Measurements from ENCODE around the gene TCFL5. TPM values are rescaled to one million over a fixed set of nuclear protein-coding genes. Genes with fewer than 3 reads are reported as not detected.

Gene TCFL5
- total RNA-seq, 4 donors from 2014 or later: 12.0 to 28.9 (median 13.8) TPM

DNA sequence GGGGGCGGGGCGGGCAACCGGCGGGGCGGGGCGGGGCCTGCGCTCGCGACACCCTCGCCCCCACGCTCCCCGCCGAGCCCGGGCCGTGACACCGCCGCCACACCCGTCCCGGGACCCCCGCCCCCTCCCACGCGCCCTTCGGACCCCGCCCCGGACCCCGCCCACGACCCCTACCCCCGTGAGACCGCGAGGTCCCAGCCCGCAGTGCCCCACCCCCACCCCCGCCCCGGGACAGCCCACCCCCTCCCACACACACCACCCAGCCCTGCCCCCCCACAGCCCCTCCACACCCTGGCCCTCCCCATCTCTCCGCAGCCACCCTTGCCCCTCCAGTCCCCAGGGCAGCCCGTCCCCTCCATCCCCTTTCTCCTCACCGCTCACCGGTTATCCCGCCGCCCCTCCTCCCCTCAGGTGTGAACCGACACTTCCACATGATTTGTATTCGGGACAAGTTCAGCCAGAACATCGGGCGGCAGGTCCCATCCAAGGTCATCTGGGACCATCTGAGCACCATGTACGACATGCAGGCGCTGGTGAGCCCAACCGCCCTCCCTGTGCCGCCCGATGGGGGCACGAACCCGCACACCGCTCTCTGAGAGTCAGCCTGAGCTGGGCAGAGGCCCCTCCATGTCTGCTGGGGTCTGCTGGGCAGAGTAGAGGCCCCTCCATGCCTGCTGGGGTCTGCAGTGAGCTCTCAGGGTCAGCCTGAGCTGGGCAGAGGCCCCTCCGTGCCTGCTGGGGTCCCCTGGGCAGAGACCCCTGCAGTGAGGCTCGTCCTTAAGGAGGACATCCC lies 64.7 kb downstream of the TCFL5 start:
- peak overlapping the region; percentile 53 to 94 (median 92) for H3K27ac ChIP-seq
- no peak for ATAC-seq
- no CpG with 5 or more reads among the region's 53 CpGs for WGBS, 2 donors (ENCODE audit: low coverage in 1 of 2)

GRCh38 chr20:62795023-62795761 lies 66.4 kb downstream of the TCFL5 start:
- peak overlapping the region; percentile 56 to 91 for H3K4me3 ChIP-seq
- no peak for ATAC-seq
- TF ChIP-seq POLR2AphosphoS5 (IDR thresholded peaks at IDR 0.05): no peak
- TF ChIP-seq POLR2A (IDR thresholded peaks at IDR 0.05): peak in 1 of 2 donors; percentile 32
- TF ChIP-seq CTCF (IDR thresholded peaks at IDR 0.05): no peak
- TF ChIP-seq EP300 (IDR thresholded peaks at IDR 0.05): no peak
- WGBS, 2 donors (ENCODE audit: low coverage in 1 of 2): 0% methylated on average over 13 to 22 of the region's 68 CpGs
- H3K4me1 ChIP-seq: peaks cover 0 to 60% (median 15%) of the 10 kb centered on the region in 3 donors
- H3K36me3 ChIP-seq: peaks cover 0 to 25% of the 10 kb centered on the region in 2 donors
- H3K9me3 ChIP-seq: no peaks in the 10 kb centered on the region
- H3K27ac ChIP-seq: peak overlapping the region; percentile 76 to 94 (median 92)
- no peaks in the 10 kb centered on the region for H3K27me3 ChIP-seq

More for the DNA sequence above, 64.7 kb downstream of the TCFL5 start:
- peaks cover 0 to 38% of the 10 kb centered on the region in 2 donors for H3K36me3 ChIP-seq
- TF ChIP-seq CTCF (IDR thresholded peaks at IDR 0.05): no peak
- no peak for TF ChIP-seq EP300 (IDR thresholded peaks at IDR 0.05)
- no peak for TF ChIP-seq POLR2AphosphoS5 (IDR thresholded peaks at IDR 0.05)
- no peak for TF ChIP-seq POLR2A (IDR thresholded peaks at IDR 0.05)
- no peaks in the 10 kb centered on the region for H3K9me3 ChIP-seq
- H3K27me3 ChIP-seq: no peaks in the 10 kb centered on the region
- peak overlapping the region; percentile 44 to 91 for H3K4me3 ChIP-seq
- peaks cover 0 to 51% (median 15%) of the 10 kb centered on the region in 3 donors for H3K4me1 ChIP-seq

GRCh38 chr20:62794007-62794724 lies 67.5 kb downstream of the TCFL5 start:
- peak overlapping the region; percentile 56 to 91 for H3K4me3 ChIP-seq
- ATAC-seq: peak; percentile 90
- H3K9me3 ChIP-seq: no peaks in the 10 kb centered on the region
- WGBS, 2 donors (ENCODE audit: low coverage in 1 of 2): 0% methylated on average over 8 of the region's 69 CpGs; no CpG with 5 or more reads in 1 of the 2 donors
- peak; percentile 70 to 76 for TF ChIP-seq POLR2A (IDR thresholded peaks at IDR 0.05)
- TF ChIP-seq POLR2AphosphoS5 (IDR thresholded peaks at IDR 0.05): peak; percentile 91
- TF ChIP-seq EP300 (IDR thresholded peaks at IDR 0.05): no peak
- peak in 1 of 4 experiments; percentile 12 for TF ChIP-seq CTCF (IDR thresholded peaks at IDR 0.05)
- H3K36me3 ChIP-seq: peaks cover 0 to 15% of the 10 kb centered on the region in 2 donors
- H3K27ac ChIP-seq: peak overlapping the region; percentile 76 to 94 (median 92)
- peaks cover 0 to 60% (median 15%) of the 10 kb centered on the region in 3 donors for H3K4me1 ChIP-seq
- no peaks in the 10 kb centered on the region for H3K27me3 ChIP-seq

DNA sequence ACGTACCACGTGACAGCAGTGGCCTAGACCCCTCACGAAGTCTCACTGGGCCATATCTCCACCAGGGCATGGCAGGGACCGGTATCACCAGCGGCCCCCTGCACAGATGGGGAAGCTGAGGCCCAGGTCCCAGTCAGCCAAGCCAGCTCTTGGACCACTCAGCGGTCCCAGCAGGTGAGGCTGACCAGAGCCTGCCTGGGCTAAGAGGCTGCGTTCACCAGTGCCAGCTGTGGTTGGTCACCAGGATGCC lies 67.9 kb downstream of the TCFL5 start:
- no CpG with 5 or more reads among the region's 7 CpGs for WGBS, 2 donors (ENCODE audit: low coverage in 1 of 2)
- H3K9me3 ChIP-seq: no peaks in the 10 kb centered on the region
- no peak for ATAC-seq
- peaks cover 0 to 10% of the 10 kb centered on the region in 2 donors for H3K36me3 ChIP-seq
- no peak for TF ChIP-seq POLR2A (IDR thresholded peaks at IDR 0.05)
- no peak for TF ChIP-seq EP300 (IDR thresholded peaks at IDR 0.05)
- no peak for TF ChIP-seq CTCF (IDR thresholded peaks at IDR 0.05)
- TF ChIP-seq POLR2AphosphoS5 (IDR thresholded peaks at IDR 0.05): no peak
- peaks cover 0 to 57% (median 15%) of the 10 kb centered on the region in 3 donors for H3K4me1 ChIP-seq
- peak overlapping the region; percentile 13 to 91 for H3K4me3 ChIP-seq
- H3K27ac ChIP-seq: peak overlapping the region; percentile 67 to 93 (median 92)
- no peaks in the 10 kb centered on the region for H3K27me3 ChIP-seq
